Measurements from ENCODE around the gene TRA2A. TPM values are rescaled to one million over a fixed set of nuclear protein-coding genes. Genes with fewer than 3 reads are reported as not detected.

TRA2A gene
- total and polyA plus RNA-seq, 10 of the 15 experiments (the other 5 are each of a cell fraction or from before 2014, with no cell fraction given): 25.0 to 224 (median 91.3) TPM

DNA sequence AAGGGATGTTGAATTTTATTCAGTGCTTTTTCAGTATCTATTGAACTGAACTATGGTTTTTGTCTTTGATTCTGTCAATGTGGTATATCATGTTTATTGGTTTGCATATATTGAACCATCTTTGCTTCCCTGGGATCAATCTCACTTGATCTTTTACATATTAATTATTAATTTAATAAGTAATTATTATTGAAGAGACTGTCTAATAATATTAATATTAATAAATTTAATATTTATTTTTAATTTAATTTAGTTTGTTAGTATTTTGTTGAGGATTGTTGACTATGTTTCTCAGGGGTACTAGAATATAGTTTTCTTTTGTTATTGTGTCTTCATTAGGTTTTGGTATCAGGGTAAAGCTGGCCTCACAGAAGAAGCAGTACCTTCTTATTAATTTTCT lies 26.5 kb upstream of the TRA2A start:
- H4K20me1 ChIP-seq (ENCODE audit: control insufficient read depth, insufficient read depth): no peaks in the 10 kb centered on the region
- intact Hi-C loops (cut with micrococcal nuclease; ENCODE audit: unreplicated experiment) (no loop called here), in situ Hi-C loops (cut with MboI) (loop anchor here (25.0 kb wide), 1 partner anchor 829 kb away; no protein-coding TSS in a partner anchor)
- H2AFZ ChIP-seq (ENCODE audit: control insufficient read depth, low read depth, low read length): no peak overlapping the region
- POLR2A ChIA-PET: no interaction called here
- no peak for DNase-seq (ENCODE audit: low read depth, low spot score)
- H3K9ac ChIP-seq (ENCODE audit: control insufficient read depth, insufficient read depth, low read length): no peak overlapping the region
- no peak for ATAC-seq
- H3K4me3 ChIP-seq: no peak overlapping the region
- TF ChIP-seq CREM (IDR thresholded peaks at IDR 0.05; ENCODE audit: low read depth) (no peak), RELA (IDR thresholded peaks at IDR 0.05; ENCODE audit: borderline replicate concordance, partially characterized antibody) (no peak), MLLT1 (IDR thresholded peaks at IDR 0.05) (no peak), SMAD1 (IDR thresholded peaks at IDR 0.05; ENCODE audit: low read depth, partially characterized antibody) (no peak), SMC3 (IDR thresholded peaks at IDR 0.05; ENCODE audit: borderline replicate concordance, low read length) (no peak), YBX1 (IDR thresholded peaks at IDR 0.05) (no peak), NFYB (IDR thresholded peaks at IDR 0.05; ENCODE audit: insufficient read depth, low read depth, low read length) (no peak), ASH2L (IDR thresholded peaks at IDR 0.05; ENCODE audit: borderline replicate concordance, low read depth) (no peak), GABPA (IDR thresholded peaks at IDR 0.05; ENCODE audit: low read depth) (no peak)
- TF ChIP-seq, protein P1, sequence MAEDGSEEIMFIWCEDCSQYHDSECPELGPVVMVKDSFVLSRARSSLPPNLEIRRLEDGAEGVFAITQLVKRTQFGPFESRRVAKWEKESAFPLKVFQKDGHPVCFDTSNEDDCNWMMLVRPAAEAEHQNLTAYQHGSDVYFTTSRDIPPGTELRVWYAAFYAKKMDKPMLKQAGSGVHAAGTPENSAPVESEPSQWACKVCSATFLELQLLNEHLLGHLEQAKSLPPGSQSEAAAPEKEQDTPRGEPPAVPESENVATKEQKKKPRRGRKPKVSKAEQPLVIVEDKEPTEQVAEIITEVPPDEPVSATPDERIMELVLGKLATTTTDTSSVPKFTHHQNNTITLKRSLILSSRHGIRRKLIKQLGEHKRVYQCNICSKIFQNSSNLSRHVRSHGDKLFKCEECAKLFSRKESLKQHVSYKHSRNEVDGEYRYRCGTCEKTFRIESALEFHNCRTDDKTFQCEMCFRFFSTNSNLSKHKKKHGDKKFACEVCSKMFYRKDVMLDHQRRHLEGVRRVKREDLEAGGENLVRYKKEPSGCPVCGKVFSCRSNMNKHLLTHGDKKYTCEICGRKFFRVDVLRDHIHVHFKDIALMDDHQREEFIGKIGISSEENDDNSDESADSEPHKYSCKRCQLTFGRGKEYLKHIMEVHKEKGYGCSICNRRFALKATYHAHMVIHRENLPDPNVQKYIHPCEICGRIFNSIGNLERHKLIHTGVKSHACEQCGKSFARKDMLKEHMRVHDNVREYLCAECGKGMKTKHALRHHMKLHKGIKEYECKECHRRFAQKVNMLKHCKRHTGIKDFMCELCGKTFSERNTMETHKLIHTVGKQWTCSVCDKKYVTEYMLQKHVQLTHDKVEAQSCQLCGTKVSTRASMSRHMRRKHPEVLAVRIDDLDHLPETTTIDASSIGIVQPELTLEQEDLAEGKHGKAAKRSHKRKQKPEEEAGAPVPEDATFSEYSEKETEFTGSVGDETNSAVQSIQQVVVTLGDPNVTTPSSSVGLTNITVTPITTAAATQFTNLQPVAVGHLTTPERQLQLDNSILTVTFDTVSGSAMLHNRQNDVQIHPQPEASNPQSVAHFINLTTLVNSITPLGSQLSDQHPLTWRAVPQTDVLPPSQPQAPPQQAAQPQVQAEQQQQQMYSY (CRISPR knock-in tag; IDR thresholded peaks at IDR 0.05): no peak
- no peaks in the 10 kb centered on the region for H3K36me3 ChIP-seq (ENCODE audit: control insufficient read depth in 2 of 2, insufficient read depth in 2 of 2, low read length in 1 of 2)
- FAIRE-seq: no peak
- no peaks in the 10 kb centered on the region for H3K9me3 ChIP-seq (replicated peaks; ENCODE audit: control insufficient read depth, insufficient read depth, low read length)
- no peaks in the 10 kb centered on the region; a peak in 1 of 4 replicates for H3K27me3 ChIP-seq (replicated peaks in 1 of 2; ENCODE audit: control insufficient read depth in 2 of 2, insufficient read depth in 2 of 2, low read length in 1 of 2)
- H3K4me1 ChIP-seq (ENCODE audit: control insufficient read depth, insufficient read depth, low read length): no peaks in the 10 kb centered on the region
- H3K79me2 ChIP-seq (ENCODE audit: control insufficient read depth, insufficient read depth, low read length): no peaks in the 10 kb centered on the region
- SMC1A ChIA-PET (ENCODE audit: uncharacterized antibody, unreplicated experiment): interaction anchor here (0.9 to 1.2 kb wide), 2 partner anchors 104 to 211 kb away, joined by 3 read pairs; no protein-coding TSS in a partner anchor
- CTCF ChIA-PET: interaction anchor here (1.0 to 1.4 kb wide), 3 partner anchors 9 to 12 kb away, joined by 3 read pairs; no protein-coding TSS in a partner anchor
- RAD21 ChIA-PET (ENCODE audit: unreplicated experiment): no interaction called here
- H3K4me2 ChIP-seq (ENCODE audit: control insufficient read depth, insufficient read depth): no peak overlapping the region
- no peak overlapping the region for H3K27ac ChIP-seq (ENCODE audit: control insufficient read depth, insufficient read depth)
- BruUV-seq (replicated peaks): no TSS peak

Data from GM12878 (cell line).